ENCODE measurements around the gene RAB11B. TPM values are rescaled to one million over a fixed set of nuclear protein-coding genes. Genes with fewer than 3 reads are reported as not detected.

Gene RAB11B
- total RNA-seq, 1 donor from 2014 or later = 100 TPM

DNA sequence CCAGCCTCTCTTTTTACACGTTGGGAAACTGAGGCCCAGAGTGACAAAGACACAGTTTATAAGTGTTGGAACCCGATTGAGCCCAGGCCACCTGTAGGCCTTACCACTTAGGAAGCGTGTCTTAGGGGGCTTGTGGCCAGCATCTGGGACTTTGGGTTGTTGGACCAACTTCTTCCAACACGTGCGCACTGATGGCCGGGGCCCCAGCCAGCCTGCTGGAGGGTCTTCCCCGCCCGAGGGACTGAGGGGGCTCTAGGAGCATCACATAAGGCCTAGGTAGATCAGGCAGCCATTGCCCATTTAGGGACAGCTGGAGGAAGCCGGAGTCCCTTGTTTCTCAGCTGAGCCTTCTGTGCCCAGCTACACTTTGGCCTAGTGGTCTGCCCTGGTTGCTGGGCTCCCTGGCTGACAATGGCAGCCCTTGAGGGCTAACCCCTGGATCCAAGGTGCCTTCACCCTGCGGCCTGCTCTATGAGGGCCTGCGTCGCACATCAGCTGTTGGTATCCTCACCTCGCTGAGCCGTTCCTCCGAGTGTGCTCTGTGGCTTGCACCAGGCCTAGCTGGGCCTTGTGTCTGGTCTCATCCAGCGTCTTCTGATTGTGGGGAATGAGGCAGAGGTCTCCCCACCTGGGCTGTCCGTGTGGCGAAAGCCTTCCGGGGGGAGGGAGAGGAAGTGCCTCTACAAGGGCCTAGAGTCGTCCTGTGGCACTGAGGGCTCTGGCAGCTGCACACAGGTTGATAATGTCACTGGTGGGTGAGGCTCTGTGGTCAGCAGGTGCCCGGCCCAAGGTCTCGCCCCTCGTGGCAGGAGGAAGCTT, 1.2 kb downstream of the RAB11B start:
- H3K9me3 Mint-ChIP-seq = peaks cover 3% of the 10 kb centered on the region
- DNase-seq (no peak), ATAC-seq (ENCODE audit: low read depth) (no peak)
- no peaks in the 10 kb centered on the region for H3K27me3 Mint-ChIP-seq
- peaks cover 31% of the 10 kb centered on the region for H3K4me1 Mint-ChIP-seq
- H3K4me3 Mint-ChIP-seq = peak overlapping the region; percentile 76
- ChIA-PET POLR2A (interaction anchor here (0.6 to 2.2 kb wide), 6 partner anchors 22 to 690 kb away, joined by 3 to 17 read pairs (median 7); partner anchors contain the start of genes FCER2, MARCHF2, NDUFA7 and RPS28), CTCF (interaction anchor here (1.2 kb wide), 1 partner anchor 22 kb away, joined by 4 read pairs; the partner anchor contains the start of gene MARCHF2)
- intact Hi-C loops (cut with micrococcal nuclease) = loop anchor here (5.0 to 10.0 kb wide), 2 partner anchors 49 to 127 kb away; partner anchors contain the start of gene KANK3
- peak overlapping the region; percentile 46 for H3K27ac Mint-ChIP-seq
- TF ChIP-seq, protein P1, sequence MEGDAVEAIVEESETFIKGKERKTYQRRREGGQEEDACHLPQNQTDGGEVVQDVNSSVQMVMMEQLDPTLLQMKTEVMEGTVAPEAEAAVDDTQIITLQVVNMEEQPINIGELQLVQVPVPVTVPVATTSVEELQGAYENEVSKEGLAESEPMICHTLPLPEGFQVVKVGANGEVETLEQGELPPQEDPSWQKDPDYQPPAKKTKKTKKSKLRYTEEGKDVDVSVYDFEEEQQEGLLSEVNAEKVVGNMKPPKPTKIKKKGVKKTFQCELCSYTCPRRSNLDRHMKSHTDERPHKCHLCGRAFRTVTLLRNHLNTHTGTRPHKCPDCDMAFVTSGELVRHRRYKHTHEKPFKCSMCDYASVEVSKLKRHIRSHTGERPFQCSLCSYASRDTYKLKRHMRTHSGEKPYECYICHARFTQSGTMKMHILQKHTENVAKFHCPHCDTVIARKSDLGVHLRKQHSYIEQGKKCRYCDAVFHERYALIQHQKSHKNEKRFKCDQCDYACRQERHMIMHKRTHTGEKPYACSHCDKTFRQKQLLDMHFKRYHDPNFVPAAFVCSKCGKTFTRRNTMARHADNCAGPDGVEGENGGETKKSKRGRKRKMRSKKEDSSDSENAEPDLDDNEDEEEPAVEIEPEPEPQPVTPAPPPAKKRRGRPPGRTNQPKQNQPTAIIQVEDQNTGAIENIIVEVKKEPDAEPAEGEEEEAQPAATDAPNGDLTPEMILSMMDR (IDR thresholded peaks at IDR 0.05) = no peak
- peaks cover 19% of the 10 kb centered on the region for H3K36me3 Mint-ChIP-seq (ENCODE audit: low read depth)

DNA sequence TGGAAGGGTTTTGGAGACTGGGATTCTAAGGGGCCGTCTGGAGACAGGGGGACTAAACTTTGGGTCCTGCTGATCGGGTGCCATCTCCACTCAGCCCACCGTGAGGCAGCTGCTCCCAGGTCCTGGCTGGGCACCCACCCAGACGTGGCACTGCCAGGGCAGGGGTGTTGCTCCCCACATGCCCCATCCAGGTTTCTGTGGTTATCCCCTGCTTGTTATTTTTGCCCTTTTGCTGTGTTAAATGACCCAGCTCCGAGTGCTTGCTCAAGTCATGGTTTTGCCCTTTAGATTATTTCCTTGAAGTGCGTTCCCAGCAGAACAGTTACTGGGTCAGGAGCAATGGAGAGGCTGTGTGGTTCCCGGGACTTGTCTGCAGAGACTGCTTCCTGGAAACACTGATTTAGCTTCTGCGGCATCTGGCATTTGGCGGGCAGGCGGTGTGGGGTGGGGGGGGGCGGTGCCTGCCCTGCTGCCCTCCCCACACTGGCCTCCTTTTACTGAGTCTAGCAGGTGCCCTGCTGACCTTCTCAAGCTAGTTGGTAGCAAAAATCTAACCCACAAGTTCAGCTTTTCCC, 1.9 kb downstream of the RAB11B start:
- peak overlapping the region; percentile 46 for H3K27ac Mint-ChIP-seq
- ChIA-PET POLR2A (interaction anchor here (0.6 to 0.7 kb wide), 4 partner anchors 21 to 71 kb away, joined by 3 to 13 read pairs (median 4); partner anchors contain the start of genes MARCHF2, NDUFA7 and RPS28), CTCF (no interaction called here)
- no peak for DNase-seq
- ATAC-seq (ENCODE audit: low read depth) = no peak
- intact Hi-C loops (cut with micrococcal nuclease) = loop anchor here (5.0 to 10.0 kb wide), 2 partner anchors 50 to 127 kb away; partner anchors contain the start of gene KANK3
- H3K36me3 Mint-ChIP-seq (ENCODE audit: low read depth) = peaks cover 21% of the 10 kb centered on the region
- H3K4me3 Mint-ChIP-seq = no peak overlapping the region
- no peaks in the 10 kb centered on the region for H3K27me3 Mint-ChIP-seq
- peaks cover 36% of the 10 kb centered on the region for H3K4me1 Mint-ChIP-seq
- H3K9me3 Mint-ChIP-seq = no peaks in the 10 kb centered on the region
- TF ChIP-seq, protein P1 (IDR thresholded peaks at IDR 0.05) = no peak

DNA sequence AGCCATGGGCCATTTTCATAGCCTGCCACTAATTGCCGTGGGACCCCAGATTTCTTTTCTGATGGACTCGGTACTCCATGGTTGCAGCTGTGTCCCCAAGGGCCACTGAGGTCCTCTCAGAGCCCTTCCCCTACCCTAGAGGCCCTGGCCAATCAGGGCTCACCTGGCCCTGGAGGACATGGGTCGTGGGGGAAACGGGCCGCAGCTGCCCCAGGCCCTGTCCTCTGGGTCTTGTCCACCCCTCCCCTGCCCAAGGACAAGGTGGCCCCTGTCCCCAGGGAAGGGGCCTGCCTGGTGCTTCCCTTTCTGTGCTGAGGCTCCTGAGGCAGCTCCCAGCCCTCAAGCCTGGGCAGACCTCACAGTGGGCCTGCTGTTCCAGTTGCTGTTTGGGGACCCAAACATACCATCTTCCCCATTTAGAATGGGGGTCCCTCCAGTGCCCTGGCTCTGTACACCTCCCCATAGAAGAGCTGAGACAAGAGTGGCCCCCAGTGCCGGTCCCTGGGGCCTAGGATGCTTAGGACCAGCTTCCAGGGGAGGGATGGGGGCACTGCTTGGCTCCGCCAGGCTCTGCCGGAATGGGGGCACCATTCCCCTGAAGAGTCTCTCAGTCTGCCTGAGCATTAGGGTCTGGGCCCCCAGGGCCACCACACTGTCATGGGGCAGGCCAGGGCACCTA, 3.2 kb downstream of the RAB11B start:
- H3K9me3 Mint-ChIP-seq = no peaks in the 10 kb centered on the region
- H3K36me3 Mint-ChIP-seq (ENCODE audit: low read depth) = peaks cover 26% of the 10 kb centered on the region
- POLR2A ChIA-PET = no interaction called here
- H3K27me3 Mint-ChIP-seq = no peaks in the 10 kb centered on the region
- peaks cover 40% of the 10 kb centered on the region for H3K4me1 Mint-ChIP-seq
- no peak overlapping the region for H3K4me3 Mint-ChIP-seq
- no peak overlapping the region for H3K27ac Mint-ChIP-seq
- intact Hi-C loops (cut with micrococcal nuclease) = loop anchor here (5.0 to 10.0 kb wide), 2 partner anchors 51 to 129 kb away; partner anchors contain the start of gene KANK3
- CTCF ChIA-PET = interaction anchor here (1.2 kb wide), 1 partner anchor 186 kb away, joined by 4 read pairs; no protein-coding TSS in a partner anchor
- TF ChIP-seq, protein P1 (IDR thresholded peaks at IDR 0.05) = no peak
- no peak for ATAC-seq (ENCODE audit: low read depth)
- DNase-seq = no peak

DNA sequence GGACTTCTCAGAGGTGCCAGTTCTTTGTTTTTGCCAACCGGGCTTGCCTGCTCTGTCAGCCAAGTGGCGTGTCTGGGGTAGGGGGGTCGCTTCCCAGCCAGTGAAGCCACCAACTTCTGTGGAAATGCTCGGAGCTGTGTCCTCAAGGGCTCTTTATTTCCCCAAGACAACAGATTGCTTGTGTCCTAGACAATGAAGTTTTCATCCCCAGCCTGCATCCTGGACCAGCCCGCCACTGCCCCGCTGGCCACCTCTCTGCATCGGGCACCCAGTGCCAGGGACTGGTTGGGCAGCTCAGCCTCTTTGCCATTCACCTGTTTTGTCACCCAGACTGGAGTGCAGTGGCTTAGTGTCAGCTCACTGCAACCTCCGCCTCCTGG, 3.7 kb downstream of the RAB11B start:
- no peaks in the 10 kb centered on the region for H3K9me3 Mint-ChIP-seq
- CTCF ChIA-PET = interaction anchor here (1.2 kb wide), 1 partner anchor 186 kb away, joined by 4 read pairs; no protein-coding TSS in a partner anchor
- intact Hi-C loops (cut with micrococcal nuclease) = loop anchor here (5.0 to 10.0 kb wide), 2 partner anchors 52 to 129 kb away; partner anchors contain the start of gene KANK3
- no peak overlapping the region for H3K27ac Mint-ChIP-seq
- no peak for ATAC-seq (ENCODE audit: low read depth)
- no peak for DNase-seq
- TF ChIP-seq, protein P1 (IDR thresholded peaks at IDR 0.05) = no peak
- POLR2A ChIA-PET = no interaction called here
- H3K4me1 Mint-ChIP-seq = peaks cover 40% of the 10 kb centered on the region
- H3K27me3 Mint-ChIP-seq = no peaks in the 10 kb centered on the region
- peaks cover 26% of the 10 kb centered on the region for H3K36me3 Mint-ChIP-seq (ENCODE audit: low read depth)
- H3K4me3 Mint-ChIP-seq = no peak overlapping the region

Data from activated B cell treated with CpG ODN at 0.5 μM for 24 hours (primary cell).